Femur (tissue), 1 donor: Measurements from ENCODE around the gene SOX18.

Experiments
- DNase-seq: peaks from one replicate; pipeline ENCODE4 v3.0.0-alpha.2; 2017

SOX18 gene

DNA sequence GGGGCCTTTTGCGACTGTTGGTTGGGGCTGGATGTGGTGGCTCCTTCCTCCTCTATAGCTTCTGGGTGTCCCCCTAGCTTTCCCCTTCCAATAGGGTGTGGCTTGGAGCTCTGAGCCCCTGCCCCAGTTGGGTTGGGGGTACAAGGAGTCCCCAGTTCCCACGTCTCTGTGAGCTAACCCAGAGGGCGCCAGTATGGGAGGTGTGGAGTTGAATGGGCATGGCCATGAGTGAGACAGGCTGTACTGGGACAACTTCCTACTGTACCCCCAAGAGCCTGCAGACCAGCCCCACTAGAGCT, 12.3 kb downstream of the SOX18 start:
- DNase-seq = no peak

GRCh38 chr20:64036346-64037198, 12.9 kb downstream of the SOX18 start:
- no peak for DNase-seq

- no peak for DNase-seq
Observed at GRCh38 chr20:64035933-64036345, 13.5 kb downstream of the SOX18 start, which contains the start of gene C20orf204. C20orf204 (plus strand) TSS chr20:64036182; CDS start chr20:64036324, 142 bp downstream.

GRCh38 chr20:64035066-64035932, 14.1 kb downstream of the SOX18 start:
- no peak for DNase-seq

DNA sequence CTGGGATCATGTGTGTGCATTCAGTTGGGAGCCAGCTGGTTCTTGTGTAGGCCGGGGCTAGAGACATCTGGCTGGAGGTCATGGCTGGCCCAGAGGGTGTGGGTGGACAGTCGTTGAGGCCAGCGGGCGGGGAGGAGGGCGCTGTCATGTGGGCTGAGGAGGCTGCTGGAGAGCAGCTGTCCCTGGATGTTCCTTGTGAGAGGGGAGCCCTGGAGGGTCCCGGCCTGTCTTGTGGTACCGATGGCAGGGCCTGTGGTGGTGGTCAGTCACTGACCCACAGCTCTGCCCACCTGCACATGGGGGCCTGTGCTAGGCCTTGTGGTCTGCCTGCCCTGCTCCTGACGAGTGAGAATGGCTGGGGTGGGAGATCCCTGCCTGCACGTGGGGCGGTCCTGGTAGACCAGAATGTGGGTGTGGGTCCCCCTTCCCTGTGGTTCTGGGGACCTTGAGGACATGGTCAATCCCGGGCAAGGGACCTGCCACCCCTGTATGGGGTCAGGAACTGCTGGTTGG, 15.4 kb downstream of the SOX18 start:
- no peak for DNase-seq

- DNase-seq = peak; percentile 19
Observed at GRCh38 chr20:64032706-64033624, 16.5 kb downstream of the SOX18 start.

- no peak for DNase-seq
Observed at GRCh38 chr20:64031822-64032314, 17.6 kb downstream of the SOX18 start.

- no peak for DNase-seq
Observed at GRCh38 chr20:64030371-64031134, 18.9 kb downstream of the SOX18 start.

- no peak for DNase-seq
Observed at GRCh38 chr20:64029293-64030117, 19.9 kb downstream of the SOX18 start.

- DNase-seq = no peak
Observed at GRCh38 chr20:64027981-64028685, 21.3 kb downstream of the SOX18 start.

GRCh38 chr20:64025826-64026412, 23.5 kb downstream of the SOX18 start:
- no peak for DNase-seq

DNA sequence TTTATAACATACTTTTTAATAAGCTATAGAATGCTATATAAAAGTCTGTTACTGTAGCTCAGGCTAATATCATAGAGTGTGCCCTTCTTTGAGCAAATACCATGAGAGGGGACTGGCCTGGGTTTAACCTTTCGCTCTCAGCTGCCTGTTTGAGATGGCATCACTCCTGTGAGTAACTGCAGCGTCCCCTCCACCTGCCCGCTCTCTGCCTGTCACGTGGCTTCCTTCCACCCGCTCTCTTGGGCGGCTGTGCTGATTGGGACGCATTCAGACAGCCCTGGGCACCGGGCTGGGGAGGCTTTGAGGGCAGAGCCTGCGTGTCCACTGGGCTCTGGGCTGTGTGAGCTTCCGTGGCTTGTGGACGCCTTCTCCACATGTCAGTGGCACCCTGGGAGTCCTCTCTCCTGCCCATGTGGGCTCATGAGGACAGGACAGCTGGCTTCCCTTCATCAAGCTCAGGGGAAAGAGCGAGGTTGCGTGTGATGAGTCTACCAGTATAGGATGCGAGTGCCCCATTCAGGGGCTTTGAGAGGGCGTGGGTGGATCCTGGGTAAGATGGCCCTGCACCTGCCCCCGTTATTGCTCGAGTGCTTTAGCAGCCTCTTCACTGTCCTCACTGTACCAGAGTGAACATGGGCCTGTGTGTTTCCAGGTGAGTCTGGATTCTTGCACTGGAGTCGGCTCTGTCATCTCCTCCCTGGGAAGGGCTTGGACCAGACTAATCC, 24.2 kb downstream of the SOX18 start:
- no peak for DNase-seq

GRCh38 chr20:64024141-64024990, 25.1 kb downstream of the SOX18 start:
- DNase-seq = no peak

- no peak for DNase-seq
Observed at GRCh38 chr20:64023361-64024140, 25.9 kb downstream of the SOX18 start.

DNA sequence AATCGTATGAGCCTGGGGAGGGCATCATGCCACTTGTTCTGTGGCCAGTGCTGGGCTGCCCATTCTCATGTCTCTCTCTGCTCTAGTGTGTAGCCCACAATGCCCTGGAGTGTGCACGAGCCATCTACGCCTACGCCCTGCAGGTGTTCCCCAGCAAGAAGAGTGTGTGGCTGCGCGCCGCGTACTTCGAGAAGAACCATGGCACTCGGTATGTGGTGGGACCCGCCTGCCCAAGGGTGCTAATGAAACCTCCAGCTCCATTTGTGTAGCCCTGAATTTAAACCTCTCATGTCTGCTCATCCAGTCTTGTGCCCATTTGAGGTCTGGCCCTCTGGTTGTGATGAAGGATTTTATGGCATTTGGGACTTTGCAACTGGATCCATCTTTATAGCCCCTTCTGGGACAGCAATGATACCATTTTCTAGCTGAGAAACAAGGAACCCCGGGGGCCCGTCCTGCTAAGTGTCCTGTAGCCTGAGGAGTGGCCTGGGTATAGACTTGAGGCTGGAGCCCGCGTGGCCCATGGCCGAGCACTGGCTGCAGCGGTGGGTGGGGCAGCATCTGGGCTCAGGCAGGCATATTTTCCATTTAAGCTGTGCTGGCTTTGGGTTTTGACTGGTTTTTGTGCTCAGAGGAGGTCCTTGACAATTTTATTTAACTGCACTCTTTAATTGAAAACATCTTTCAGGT, 26.6 kb downstream of the SOX18 start:
- no peak for DNase-seq
